ENCODE results near the gene FREM3. TPM values are rescaled to one million over a fixed set of nuclear protein-coding genes. Genes with fewer than 3 reads are reported as not detected.
"Not testable (repeated sequence)": the region's sequence is repeated elsewhere in the genome, so short reads cannot be mapped to it uniquely, and the experiment has no call there.

The FREM3 gene
- total RNA-seq, 3 donors from 2014 or later = 0.15 TPM; not detected in 2

- H3K4me3 ChIP-seq = no peak overlapping the region
- no peaks in the 10 kb centered on the region for H3K36me3 ChIP-seq
- no peak overlapping the region for H3K27ac ChIP-seq
- intact Hi-C loops (cut with DNase I; ENCODE audit: low total_unique reads) = no loop called here
- DNase-seq (ENCODE audit: low spot score in 2 of 2) = no peak
- peaks cover 0 to 11% of the 10 kb centered on the region in 2 donors for H3K27me3 ChIP-seq
- H3K9me3 ChIP-seq = no peaks in the 10 kb centered on the region
- no peak for TF ChIP-seq POLR2AphosphoS5 (IDR thresholded peaks at IDR 0.05)
- no peaks in the 10 kb centered on the region for H3K4me1 ChIP-seq
Observed at GRCh38 chr4:143693856-143694255, 6.6 kb downstream of the FREM3 start.

- Histone ChIP-seq H3K4me1 (no peaks in the 10 kb centered on the region), H3K4me3 (no peak overlapping the region), H3K9me3 (no peaks in the 10 kb centered on the region), H3K27ac (no peak overlapping the region), H3K36me3 (no peaks in the 10 kb centered on the region), H3K27me3 (no peaks in the 10 kb centered on the region)
- intact Hi-C loops (cut with DNase I; ENCODE audit: low total_unique reads) = no loop called here
- TF ChIP-seq POLR2A (IDR thresholded peaks at IDR 0.05) (no peak), CTCF (IDR thresholded peaks at IDR 0.05) (no peak), POLR2AphosphoS5 (IDR thresholded peaks at IDR 0.05) (no peak)
- no peak for DNase-seq (ENCODE audit: low spot score in 2 of 2)
Observed at GRCh38 chr4:143692241-143692640, 8.2 kb downstream of the FREM3 start.

GRCh38 chr4:143679434-143679833, 21.0 kb downstream of the FREM3 start:
- DNase-seq (ENCODE audit: low spot score in 2 of 2) = no peak
- TF ChIP-seq POLR2AphosphoS5 (IDR thresholded peaks at IDR 0.05) (no peak), CTCF (IDR thresholded peaks at IDR 0.05) (no peak), POLR2A (IDR thresholded peaks at IDR 0.05) (no peak)
- Histone ChIP-seq H3K9me3 (no peaks in the 10 kb centered on the region), H3K4me3 (no peak overlapping the region), H3K36me3 (no peaks in the 10 kb centered on the region), H3K27me3 (no peaks in the 10 kb centered on the region), H3K27ac (no peak overlapping the region), H3K4me1 (no peaks in the 10 kb centered on the region)
- intact Hi-C loops (cut with DNase I; ENCODE audit: low total_unique reads) = no loop called here

- H3K9me3 ChIP-seq; H3K27ac ChIP-seq; H3K4me3 ChIP-seq; H3K4me1 ChIP-seq; H3K36me3 ChIP-seq; intact Hi-C loops (cut with DNase I; ENCODE audit: low total_unique reads); DNase-seq (ENCODE audit: low spot score in 2 of 2); H3K27me3 ChIP-seq: not testable (repeated sequence)
Observed at GRCh38 chr4:143673629-143674028, 26.8 kb downstream of the FREM3 start.

GRCh38 chr4:143668930-143669552, 31.4 kb downstream of the FREM3 start:
- no peak for TF ChIP-seq POLR2AphosphoS5 (IDR thresholded peaks at IDR 0.05)
- no peak for TF ChIP-seq CTCF (IDR thresholded peaks at IDR 0.05)
- no peak for TF ChIP-seq POLR2A (IDR thresholded peaks at IDR 0.05)
- Histone ChIP-seq H3K36me3 (no peaks in the 10 kb centered on the region), H3K9me3 (no peaks in the 10 kb centered on the region), H3K27me3 (no peaks in the 10 kb centered on the region), H3K4me1 (no peaks in the 10 kb centered on the region), H3K4me3 (no peak overlapping the region), H3K27ac (no peak overlapping the region)
- DNase-seq (ENCODE audit: low spot score in 2 of 2) = no peak
- intact Hi-C loops (cut with DNase I; ENCODE audit: low total_unique reads) = no loop called here

- H3K36me3 ChIP-seq = no peaks in the 10 kb centered on the region
- H3K27me3 ChIP-seq = no peaks in the 10 kb centered on the region
- peak in 1 of 2 donors; percentile 44 for DNase-seq (ENCODE audit: low spot score in 2 of 2)
- TF ChIP-seq POLR2AphosphoS5 (IDR thresholded peaks at IDR 0.05) = peak in 1 of 3 donors; percentile 49
- no peak for TF ChIP-seq CTCF (IDR thresholded peaks at IDR 0.05)
- no peak for TF ChIP-seq POLR2A (IDR thresholded peaks at IDR 0.05)
- H3K27ac ChIP-seq = no peak overlapping the region
- no peaks in the 10 kb centered on the region for H3K9me3 ChIP-seq
- intact Hi-C loops (cut with DNase I; ENCODE audit: low total_unique reads) = no loop called here
- H3K4me1 ChIP-seq = no peaks in the 10 kb centered on the region
- no peak overlapping the region for H3K4me3 ChIP-seq
Observed at GRCh38 chr4:143667461-143667860, 33.0 kb downstream of the FREM3 start.
